Measurements from ENCODE around the gene FAM111A.

The FAM111A gene

GRCh38 chr11:59106363-59107336 lies 36.0 kb upstream of the FAM111A start, which contains the start of gene FAM111B (continued):
- no peak for TF ChIP-seq ZNF140 (tag by site-specific recombination; IDR thresholded peaks at IDR 0.05)
- TF ChIP-seq ZNF423 (tag by site-specific recombination; IDR thresholded peaks at IDR 0.05): no peak
- peak; percentile 33 for TF ChIP-seq ZFHX2 (tag by site-specific recombination; conservative IDR thresholded peaks at IDR 0.05)
- no peak for TF ChIP-seq ZNF555 (tag by site-specific recombination; conservative IDR thresholded peaks at IDR 0.05)
- no peak for TF ChIP-seq ZNF580 (tag by site-specific recombination; IDR thresholded peaks at IDR 0.05)
- TF ChIP-seq, protein P1, sequence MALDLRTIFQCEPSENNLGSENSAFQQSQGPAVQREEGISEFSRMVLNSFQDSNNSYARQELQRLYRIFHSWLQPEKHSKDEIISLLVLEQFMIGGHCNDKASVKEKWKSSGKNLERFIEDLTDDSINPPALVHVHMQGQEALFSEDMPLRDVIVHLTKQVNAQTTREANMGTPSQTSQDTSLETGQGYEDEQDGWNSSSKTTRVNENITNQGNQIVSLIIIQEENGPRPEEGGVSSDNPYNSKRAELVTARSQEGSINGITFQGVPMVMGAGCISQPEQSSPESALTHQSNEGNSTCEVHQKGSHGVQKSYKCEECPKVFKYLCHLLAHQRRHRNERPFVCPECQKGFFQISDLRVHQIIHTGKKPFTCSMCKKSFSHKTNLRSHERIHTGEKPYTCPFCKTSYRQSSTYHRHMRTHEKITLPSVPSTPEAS (tag by site-specific recombination; IDR thresholded peaks at IDR 0.05): no peak
- no peak for TF ChIP-seq PRDM2 (tag by site-specific recombination; IDR thresholded peaks at IDR 0.05; ENCODE audit: borderline replicate concordance)
- TF ChIP-seq ZNF114 (tag by site-specific recombination; IDR thresholded peaks at IDR 0.05): no peak
- no peak for TF ChIP-seq BCL11B (tag by site-specific recombination; IDR thresholded peaks at IDR 0.05; ENCODE audit: low read depth)
- TF ChIP-seq ZNF221 (tag by site-specific recombination; IDR thresholded peaks at IDR 0.05; ENCODE audit: borderline replicate concordance): no peak
- TF ChIP-seq ZNF426 (tag by site-specific recombination; IDR thresholded peaks at IDR 0.05): no peak
- TF ChIP-seq EGR2 (tag by site-specific recombination; IDR thresholded peaks at IDR 0.05; ENCODE audit: low read depth): peak; percentile 42; the same call in 1 of the 2 replicates
- TF ChIP-seq ZNF169 (tag by site-specific recombination; IDR thresholded peaks at IDR 0.05): no peak
- TF ChIP-seq ZNF202 (tag by site-specific recombination; IDR thresholded peaks at IDR 0.05; ENCODE audit: borderline replicate concordance): no peak
- TF ChIP-seq MEIS1 (CRISPR knock-in tag; IDR thresholded peaks at IDR 0.05; ENCODE audit: borderline replicate concordance): no peak
- peak; percentile 72 for TF ChIP-seq FEZF1 (tag by site-specific recombination; IDR thresholded peaks at IDR 0.05)
- peak; percentile 53 for TF ChIP-seq SP3 (tag by site-specific recombination; IDR thresholded peaks at IDR 0.05)
- no peak for TF ChIP-seq ZNF792 (tag by site-specific recombination; IDR thresholded peaks at IDR 0.05)
- no peak for TF ChIP-seq ZNF174 (tag by site-specific recombination; IDR thresholded peaks at IDR 0.05)
- no peak for TF ChIP-seq ZNF624 (tag by site-specific recombination; IDR thresholded peaks at IDR 0.05)
- 0 out of 2 replicates have a peak, but pooled peaks have one; percentile 24 for TF ChIP-seq IKZF3 (tag by site-specific recombination; IDR thresholded peaks at IDR 0.05)
- no peak for TF ChIP-seq SETDB1 (IDR thresholded peaks at IDR 0.05; ENCODE audit: insufficient read length, low read length)
- TF ChIP-seq, protein P2, sequence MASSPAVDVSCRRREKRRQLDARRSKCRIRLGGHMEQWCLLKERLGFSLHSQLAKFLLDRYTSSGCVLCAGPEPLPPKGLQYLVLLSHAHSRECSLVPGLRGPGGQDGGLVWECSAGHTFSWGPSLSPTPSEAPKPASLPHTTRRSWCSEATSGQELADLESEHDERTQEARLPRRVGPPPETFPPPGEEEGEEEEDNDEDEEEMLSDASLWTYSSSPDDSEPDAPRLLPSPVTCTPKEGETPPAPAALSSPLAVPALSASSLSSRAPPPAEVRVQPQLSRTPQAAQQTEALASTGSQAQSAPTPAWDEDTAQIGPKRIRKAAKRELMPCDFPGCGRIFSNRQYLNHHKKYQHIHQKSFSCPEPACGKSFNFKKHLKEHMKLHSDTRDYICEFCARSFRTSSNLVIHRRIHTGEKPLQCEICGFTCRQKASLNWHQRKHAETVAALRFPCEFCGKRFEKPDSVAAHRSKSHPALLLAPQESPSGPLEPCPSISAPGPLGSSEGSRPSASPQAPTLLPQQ (tag by site-specific recombination; IDR thresholded peaks at IDR 0.05): no peak
- TF ChIP-seq ZNF391 (tag by site-specific recombination; IDR thresholded peaks at IDR 0.05; ENCODE audit: borderline replicate concordance, low read depth): no peak
- no peak for TF ChIP-seq ZNF132 (tag by site-specific recombination; IDR thresholded peaks at IDR 0.05; ENCODE audit: borderline replicate concordance)
- TF ChIP-seq ZNF677 (tag by site-specific recombination; IDR thresholded peaks at IDR 0.05): no peak
- no peak for TF ChIP-seq KLF9 (tag by site-specific recombination; IDR thresholded peaks at IDR 0.05; ENCODE audit: low read depth)
- peak; percentile 65; the same call in 1 of the 2 replicates for TF ChIP-seq KLF8 (tag by site-specific recombination; IDR thresholded peaks at IDR 0.05)
